Fibroblast of pulmonary artery (primary cell): ENCODE measurements around the gene RASGEF1C.
A peak's percentile ranks its signal among the peaks of the same experiment; 100 is the strongest.

Experiments used
- DNase-seq: peaks from one replicate; pipeline ENCODE4 v3.0.0-alpha.2; 2010; ENCODE audit warnings: low read depth
- H3K4me3 ChIP-seq: replicated peaks from 2 replicates; pipeline ENCODE4 v1.5.1; 2011; ENCODE audit warnings: low read depth, mild to moderate bottlenecking, control low read depth, low read length, moderate library complexity
- CTCF ChIP-seq: IDR thresholded peaks from 2 replicates; pipeline ENCODE4 v1.5.1; 2011; ENCODE audit warnings: mild to moderate bottlenecking, control low read depth, low read length, inconsistent platforms; ENCODE audit errors: missing control alignments

Gene RASGEF1C

GRCh38 chr5:180135967-180136629 is 72.9 kb downstream of the RASGEF1C start:
- no peak overlapping the region for H3K4me3 ChIP-seq
- DNase-seq, result no peak
- TF ChIP-seq CTCF, result no peak

- DNase-seq, result peak; percentile 77
- H3K4me3 ChIP-seq, result no peak overlapping the region
- TF ChIP-seq CTCF, result no peak
These were observed 73.7 kb downstream of the RASGEF1C start for GRCh38 chr5:180135128-180135955.

GRCh38 chr5:180133971-180134508 is 75.0 kb downstream of the RASGEF1C start:
- no peak overlapping the region for H3K4me3 ChIP-seq
- no peak for DNase-seq
- no peak for TF ChIP-seq CTCF

- TF ChIP-seq CTCF, result no peak
- DNase-seq, result no peak
- no peak overlapping the region for H3K4me3 ChIP-seq
These were observed 75.5 kb downstream of the RASGEF1C start for GRCh38 chr5:180133551-180133950.

- no peak for DNase-seq
- TF ChIP-seq CTCF, result no peak
- no peak overlapping the region for H3K4me3 ChIP-seq
These were observed 76.0 kb downstream of the RASGEF1C start for GRCh38 chr5:180133060-180133459.

- no peak overlapping the region for H3K4me3 ChIP-seq
- TF ChIP-seq CTCF, result no peak
- DNase-seq, result no peak
These were observed 77.9 kb downstream of the RASGEF1C start for GRCh38 chr5:180130876-180131740.
